ENCODE measurements around the gene GSTM5. TPM values are rescaled to one million over a fixed set of nuclear protein-coding genes. Genes with fewer than 3 reads are reported as not detected.
"Not testable (repeated sequence)": the region's sequence is repeated elsewhere in the genome, so short reads cannot be mapped to it uniquely, and the experiment has no call there.

The GSTM5 gene
- total RNA-seq, 1 donor from 2014 or later, result 2.6 TPM

DNA sequence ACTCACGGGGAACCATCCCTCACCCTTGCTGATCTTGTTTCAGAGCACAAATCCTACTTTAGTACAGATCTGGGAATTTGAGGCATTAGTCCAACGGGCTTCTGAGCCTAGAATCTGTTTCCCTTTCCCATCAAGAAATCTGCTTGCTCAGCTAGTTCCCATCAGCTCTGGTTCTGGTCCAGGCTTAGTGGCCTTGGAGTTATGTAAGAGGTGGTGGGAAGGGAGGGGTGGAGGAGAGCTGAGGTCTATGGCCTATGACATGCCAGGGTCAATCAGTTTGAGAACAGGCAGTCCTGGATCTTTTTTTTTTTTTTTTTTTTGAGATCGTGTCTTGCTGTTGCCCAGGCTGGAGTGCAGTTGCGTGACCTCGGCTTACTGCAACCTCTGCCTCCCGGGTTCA lies 20.3 kb upstream of the GSTM5 start:
- intact Hi-C loops (cut with micrococcal nuclease), result no loop called here
- ATAC-seq, result no peak
- no peak for DNase-seq

- intact Hi-C loops (cut with micrococcal nuclease); ATAC-seq; DNase-seq: not testable (repeated sequence)
Observed at GRCh38 chr1:109694400-109694799, 17.7 kb upstream of the GSTM5 start.

- DNase-seq; ATAC-seq; intact Hi-C loops (cut with micrococcal nuclease): not testable (repeated sequence)
Observed at GRCh38 chr1:109695138-109695537, 16.9 kb upstream of the GSTM5 start.

- ATAC-seq (no peak), DNase-seq (no peak)
- intact Hi-C loops (cut with micrococcal nuclease), result no loop called here
Observed at GRCh38 chr1:109697066-109697465, 15.0 kb upstream of the GSTM5 start.

GRCh38 chr1:109697861-109698260 lies 14.2 kb upstream of the GSTM5 start:
- ATAC-seq; intact Hi-C loops (cut with micrococcal nuclease); DNase-seq: not testable (repeated sequence)

GRCh38 chr1:109702940-109703339 lies 9.1 kb upstream of the GSTM5 start:
- DNase-seq; ATAC-seq; intact Hi-C loops (cut with micrococcal nuclease): not testable (repeated sequence)

- ATAC-seq, result no peak
- DNase-seq, result no peak
- intact Hi-C loops (cut with micrococcal nuclease), result no loop called here
Observed at GRCh38 chr1:109704173-109704572, 7.9 kb upstream of the GSTM5 start.

DNA sequence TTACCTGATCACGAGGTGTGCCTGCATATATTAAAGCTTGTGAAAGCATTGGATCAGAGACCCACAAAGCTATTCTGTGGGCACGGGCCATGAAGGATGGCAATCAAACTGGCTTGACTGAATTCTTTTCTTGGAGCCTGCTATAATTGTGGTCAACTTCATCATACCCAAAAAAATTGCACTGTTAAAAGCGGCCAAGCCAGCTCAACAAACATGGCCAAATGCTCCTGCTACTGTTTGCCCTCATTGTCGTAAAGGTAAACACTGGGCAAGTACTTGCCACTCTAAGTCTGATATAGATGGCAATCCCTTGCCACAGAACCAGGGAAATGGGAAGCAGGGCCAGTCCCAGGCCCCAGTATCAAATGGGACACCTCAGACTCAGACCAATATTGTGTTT lies 6.6 kb upstream of the GSTM5 start:
- DNase-seq (no peak), ATAC-seq (no peak)
- intact Hi-C loops (cut with micrococcal nuclease), result no loop called here

- DNase-seq; ATAC-seq; intact Hi-C loops (cut with micrococcal nuclease): not testable (repeated sequence)
Observed at GRCh38 chr1:109708949-109709348, 3.1 kb upstream of the GSTM5 start.

GRCh38 chr1:109709822-109710221 lies 2.2 kb upstream of the GSTM5 start:
- intact Hi-C loops (cut with micrococcal nuclease); DNase-seq: not testable (repeated sequence)
- ATAC-seq, result peak; percentile 40

GRCh38 chr1:109712321-109712864 lies 342 bp downstream of the GSTM5 start:
- intact Hi-C loops (cut with micrococcal nuclease), result no loop called here
- ATAC-seq (peak; percentile 30), DNase-seq (no peak)

GRCh38 chr1:109713636-109714035 lies 1.6 kb downstream of the GSTM5 start:
- intact Hi-C loops (cut with micrococcal nuclease), result no loop called here
- DNase-seq (no peak), ATAC-seq (no peak)

DNA sequence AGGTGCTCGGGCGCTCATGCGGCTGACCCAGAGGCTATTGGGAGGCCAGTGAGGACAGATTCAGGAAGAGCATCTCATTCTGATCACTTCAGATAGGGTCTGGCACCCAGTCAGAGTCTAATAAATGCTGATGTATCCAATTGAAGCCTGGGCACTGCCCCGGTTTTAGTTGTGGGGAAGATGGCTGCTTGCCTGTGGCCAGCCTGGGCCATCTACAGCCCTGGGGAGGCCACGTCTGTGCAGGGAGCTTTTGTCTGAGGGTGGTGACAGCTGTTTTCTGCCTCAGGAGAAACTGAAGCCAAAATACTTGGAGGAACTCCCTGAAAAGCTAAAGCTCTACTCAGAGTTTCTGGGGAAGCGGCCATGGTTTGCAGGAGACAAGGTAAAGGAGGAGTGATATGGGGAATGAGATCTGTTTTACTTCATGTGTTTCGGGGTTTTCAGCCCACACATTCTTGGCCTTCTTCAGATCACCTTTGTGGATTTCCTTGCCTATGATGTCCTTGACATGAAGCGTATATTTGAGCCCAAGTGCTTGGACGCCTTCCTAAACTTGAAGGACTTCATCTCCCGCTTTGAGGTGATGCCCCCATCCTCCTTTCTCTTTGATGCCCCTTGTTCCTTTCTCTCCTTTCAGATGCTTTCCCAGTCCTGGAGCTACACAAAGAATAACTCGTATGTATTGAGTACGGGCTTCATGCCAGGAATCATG lies 2.8 kb downstream of the GSTM5 start:
- DNase-seq, result no peak
- no peak for ATAC-seq
- intact Hi-C loops (cut with micrococcal nuclease), result no loop called here

GRCh38 chr1:109716121-109716520 lies 4.1 kb downstream of the GSTM5 start:
- peak; percentile 31 for ATAC-seq

GRCh38 chr1:109716570-109717090 lies 4.6 kb downstream of the GSTM5 start:
- ATAC-seq, result peak; percentile 59
- no peak for DNase-seq
- intact Hi-C loops (cut with micrococcal nuclease), result no loop called here

More at GRCh38 chr1:109716121-109716520, 4.1 kb downstream of the GSTM5 start:
- intact Hi-C loops (cut with micrococcal nuclease), result no loop called here
- no peak for DNase-seq

DNA sequence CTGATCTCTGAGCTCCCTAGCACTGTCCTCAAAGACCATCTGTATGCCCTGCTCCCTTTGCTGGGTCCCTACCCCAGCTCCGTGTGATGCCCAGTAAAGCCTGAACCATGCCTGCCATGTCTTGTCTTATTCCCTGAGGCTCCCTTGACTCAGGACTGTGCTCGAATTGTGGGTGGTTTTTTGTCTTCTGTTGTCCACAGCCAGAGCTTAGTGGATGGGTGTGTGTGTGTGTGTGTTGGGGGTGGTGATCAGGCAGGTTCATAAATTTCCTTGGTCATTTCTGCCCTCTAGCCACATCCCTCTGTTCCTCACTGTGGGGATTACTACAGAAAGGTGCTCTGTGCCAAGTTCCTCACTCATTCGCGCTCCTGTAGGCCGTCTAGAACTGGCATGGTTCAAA lies 5.7 kb downstream of the GSTM5 start:
- intact Hi-C loops (cut with micrococcal nuclease), result no loop called here
- DNase-seq (no peak), ATAC-seq (no peak)

- ATAC-seq (peak; percentile 60), DNase-seq (no peak)
- intact Hi-C loops (cut with micrococcal nuclease), result no loop called here
Observed at GRCh38 chr1:109718495-109718894, 6.4 kb downstream of the GSTM5 start.

DNA sequence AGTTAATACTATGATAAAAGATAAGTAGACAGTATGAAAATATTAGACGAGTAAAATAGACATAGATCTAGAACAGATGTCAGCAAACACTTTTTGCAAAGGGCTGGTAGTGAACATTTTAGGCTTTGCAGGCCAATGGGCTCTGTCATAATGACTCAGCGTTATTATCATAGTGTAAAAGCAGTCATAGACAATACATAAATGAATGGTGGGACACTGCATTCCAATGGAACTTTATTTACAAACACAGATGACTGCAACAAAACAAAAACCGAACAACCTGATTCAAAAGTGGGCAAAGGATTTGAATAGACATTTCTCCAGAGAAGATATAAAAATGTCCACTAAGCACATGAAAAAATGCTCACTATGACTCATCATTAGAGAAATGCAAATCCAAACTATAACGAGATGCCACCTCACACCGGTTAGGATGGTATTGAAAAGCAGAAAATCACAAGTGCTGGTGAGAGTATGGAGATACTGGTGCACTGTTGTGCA lies 7.3 kb downstream of the GSTM5 start:
- ATAC-seq (no peak), DNase-seq (no peak)
- intact Hi-C loops (cut with micrococcal nuclease), result no loop called here

GRCh38 chr1:109721042-109721441 lies 9.0 kb downstream of the GSTM5 start:
- ATAC-seq (no peak), DNase-seq (no peak)
- intact Hi-C loops (cut with micrococcal nuclease), result no loop called here

DNA sequence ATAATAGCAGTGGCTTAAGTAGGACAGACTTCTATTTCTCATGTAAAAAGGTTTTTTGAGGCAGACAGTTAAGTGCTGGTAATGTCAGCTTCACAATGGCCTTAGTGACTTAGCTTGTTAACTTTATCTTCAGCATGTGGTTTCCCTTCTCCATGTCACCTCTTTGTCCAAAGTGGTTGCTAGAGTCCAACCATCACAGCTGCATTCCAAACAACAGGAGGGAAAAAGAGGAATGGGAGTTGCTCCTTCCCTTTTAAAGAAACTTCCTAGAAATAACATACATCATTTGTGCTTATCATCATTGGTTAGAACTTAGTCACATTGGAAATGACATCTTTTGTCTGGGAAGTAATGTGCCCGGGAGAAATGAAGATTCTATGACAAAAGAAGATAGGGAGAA lies 9.9 kb downstream of the GSTM5 start:
- no peak for ATAC-seq
- no peak for DNase-seq
- intact Hi-C loops (cut with micrococcal nuclease), result no loop called here

All from left ventricle myocardium superior (tissue), 1 donor.